ENCODE results near the gene CD4. TPM values are rescaled to one million over a fixed set of nuclear protein-coding genes. Genes with fewer than 3 reads are reported as not detected.

Gene CD4
- total RNA-seq, 2 experiments from 2014 or later = 219 to 227 TPM

DNA sequence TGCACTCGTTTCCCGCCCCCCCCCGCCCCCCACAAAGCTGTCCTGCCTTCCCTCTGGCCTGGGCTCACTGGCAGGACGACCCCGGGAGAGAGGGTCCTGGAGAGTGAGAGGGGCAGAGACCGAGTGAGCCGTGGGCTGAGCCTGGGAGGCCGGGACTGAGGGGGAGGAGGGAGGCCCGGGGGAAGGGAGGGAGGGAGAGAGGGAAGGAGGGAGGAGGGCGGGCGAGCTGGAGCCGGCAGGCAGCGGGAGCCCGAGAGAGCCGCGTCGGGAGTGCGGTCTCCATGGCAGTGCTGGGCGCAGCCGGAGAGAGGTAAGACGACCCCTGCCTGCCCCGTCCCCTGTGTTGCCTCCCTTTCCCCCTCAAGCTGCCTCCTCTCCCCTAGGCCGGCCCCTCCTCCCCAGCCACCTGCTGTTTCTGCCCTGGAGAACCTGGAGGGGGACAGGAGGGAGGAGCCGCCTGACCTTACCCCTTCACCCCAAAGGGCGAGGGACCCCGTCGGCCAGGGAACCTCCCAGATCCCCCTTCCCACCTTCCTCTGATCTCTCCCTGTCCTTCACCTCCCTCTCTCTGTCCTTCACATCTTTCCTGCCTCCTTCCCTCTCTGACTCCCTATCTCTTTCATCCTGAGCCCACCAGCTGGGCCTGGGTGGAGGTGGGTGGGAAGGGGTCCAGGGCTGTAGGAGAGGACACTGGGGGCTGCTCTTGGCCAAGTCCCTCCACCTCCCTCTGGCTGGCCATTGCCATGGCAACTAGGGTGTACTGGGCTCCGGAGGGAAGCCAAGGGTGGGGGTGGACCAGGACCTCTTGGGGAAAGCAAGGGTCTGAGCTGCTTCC, 32.5 kb downstream of the CD4 start, which contains the start of gene GPR162:
GPR162 (plus strand) TSS at position 231 of the 835 bp plus-strand sequence. CDS start 2,078 bp downstream, outside the sequence.
- peak within 1 kb of the TSS; percentile 60 for H3K27ac Mint-ChIP-seq
- no peaks in the 10 kb centered on the region for H3K9me3 Mint-ChIP-seq
- H3K4me3 Mint-ChIP-seq = peak within 1 kb of the TSS; percentile 50
- H3K36me3 Mint-ChIP-seq (ENCODE audit: low read depth) = peaks cover 28% of the 10 kb centered on the region
- ChIA-PET POLR2A (no interaction called here), CTCF (interaction anchor here (1.2 to 2.2 kb wide), 7 partner anchors 10 to 126 kb away, joined by 3 to 10 read pairs (median 5); partner anchors contain the start of genes MLF2 and USP5)
- DNase-seq = no peak
- peaks cover 36% of the 10 kb centered on the region for H3K27me3 Mint-ChIP-seq
- H3K4me1 Mint-ChIP-seq = peaks cover 19% of the 10 kb centered on the region

- CTCF ChIA-PET = interaction anchor here (1.2 to 1.6 kb wide), 4 partner anchors 11 to 127 kb away, joined by 3 read pairs; no protein-coding TSS in a partner anchor
- H3K36me3 Mint-ChIP-seq (ENCODE audit: low read depth) = peaks cover 24% of the 10 kb centered on the region
- no peak overlapping the region for H3K4me3 Mint-ChIP-seq
- H3K9me3 Mint-ChIP-seq = no peaks in the 10 kb centered on the region
- peak overlapping the region; percentile 41 for H3K27ac Mint-ChIP-seq
- POLR2A ChIA-PET = no interaction called here
- peaks cover 41% of the 10 kb centered on the region for H3K27me3 Mint-ChIP-seq
- no peak for DNase-seq
- peaks cover 23% of the 10 kb centered on the region for H3K4me1 Mint-ChIP-seq
Observed at GRCh38 chr12:6822426-6823135, 33.3 kb downstream of the CD4 start.

DNA sequence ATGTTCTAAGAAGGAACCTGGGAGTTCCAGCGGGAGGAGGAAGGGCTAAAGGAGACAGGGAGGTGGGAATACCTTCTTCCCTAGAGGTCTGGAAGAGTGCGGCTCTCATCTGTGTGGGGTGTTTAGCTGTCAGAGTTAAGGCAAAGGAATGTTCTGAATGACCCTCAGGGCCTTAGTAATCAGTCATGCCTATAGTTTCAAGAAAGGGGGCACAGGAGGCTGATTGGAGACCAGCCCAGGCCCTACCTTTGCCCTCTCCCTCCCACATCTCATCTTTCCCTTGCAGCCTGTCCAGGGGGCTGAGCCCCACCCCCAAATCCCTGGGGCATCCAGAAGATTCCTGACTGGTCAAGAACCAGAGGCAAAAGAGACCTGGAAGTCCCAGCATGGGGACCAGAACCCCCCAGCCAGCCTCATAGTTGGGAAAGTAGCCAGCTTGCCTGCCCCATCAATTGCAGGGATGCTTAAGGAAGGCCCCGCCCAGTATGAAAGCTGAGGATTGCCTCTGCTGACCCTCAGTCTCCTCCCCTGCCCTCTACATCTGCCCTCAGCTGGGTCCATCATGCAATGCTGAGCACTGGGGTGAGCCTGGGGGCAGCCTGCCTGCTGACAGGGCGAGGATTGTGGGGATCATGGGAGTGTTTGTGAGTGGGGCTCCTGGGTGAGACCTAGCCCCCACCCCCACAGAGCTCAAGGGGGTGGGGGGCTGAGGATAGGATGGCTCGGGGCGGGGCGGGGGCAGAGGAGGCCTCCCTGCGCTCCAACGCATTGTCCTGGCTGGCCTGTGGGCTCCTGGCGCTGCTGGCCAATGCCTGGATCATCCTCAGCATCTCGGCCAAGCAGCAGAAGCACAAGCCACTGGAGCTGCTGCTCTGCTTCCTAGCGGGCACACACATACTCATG, 34.1 kb downstream of the CD4 start:
- Mint-ChIP-seq H3K27me3 (peaks cover 44% of the 10 kb centered on the region), H3K36me3 (ENCODE audit: low read depth) (peaks cover 16% of the 10 kb centered on the region), H3K27ac (no peak overlapping the region), H3K9me3 (no peaks in the 10 kb centered on the region), H3K4me3 (no peak overlapping the region), H3K4me1 (peaks cover 26% of the 10 kb centered on the region)
- DNase-seq = no peak
- ChIA-PET CTCF (interaction anchor here (1.1 to 4.2 kb wide), 7 partner anchors 10 to 117 kb away, joined by 3 to 28 read pairs (median 3); partner anchors contain the start of gene MLF2), POLR2A (no interaction called here)

GRCh38 chr12:6824085-6824775, 34.9 kb downstream of the CD4 start:
- DNase-seq = no peak
- Mint-ChIP-seq H3K9me3 (no peaks in the 10 kb centered on the region), H3K4me3 (no peak overlapping the region), H3K27ac (no peak overlapping the region), H3K36me3 (ENCODE audit: low read depth) (peaks cover 10% of the 10 kb centered on the region), H3K27me3 (peaks cover 49% of the 10 kb centered on the region), H3K4me1 (peaks cover 31% of the 10 kb centered on the region)
- ChIA-PET CTCF (interaction anchor here (0.5 to 4.2 kb wide), 17 partner anchors 8 to 257 kb away, joined by 3 to 28 read pairs (median 4); partner anchors contain the start of genes COPS7A, MLF2 and SPSB2), POLR2A (no interaction called here)

DNA sequence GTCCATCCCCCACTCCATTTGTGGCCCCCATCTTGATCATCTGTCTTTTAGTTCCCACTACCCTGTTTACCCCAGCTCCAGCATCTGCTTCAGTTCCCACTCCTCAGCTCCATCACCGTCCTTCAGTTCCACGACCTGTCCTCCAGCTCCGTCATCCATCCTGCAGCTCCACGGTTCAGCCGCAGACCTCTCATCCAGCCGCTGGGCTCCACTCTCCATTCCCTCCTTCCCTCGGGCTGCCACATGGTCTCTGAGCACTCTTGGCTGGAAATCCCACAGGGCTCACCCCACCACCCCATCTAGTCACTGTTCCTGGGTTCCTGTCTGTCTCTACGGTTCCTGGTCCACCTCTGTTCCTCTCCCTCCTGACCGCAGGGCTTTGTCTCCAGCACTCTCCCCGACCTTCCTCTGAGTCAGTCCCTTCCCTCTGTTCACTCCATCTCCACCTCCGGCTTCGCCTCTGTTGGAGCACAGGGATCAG, 35.6 kb downstream of the CD4 start:
- Mint-ChIP-seq H3K36me3 (ENCODE audit: low read depth) (peaks cover 3% of the 10 kb centered on the region), H3K4me1 (peaks cover 31% of the 10 kb centered on the region), H3K4me3 (no peak overlapping the region), H3K27me3 (peaks cover 57% of the 10 kb centered on the region), H3K9me3 (no peaks in the 10 kb centered on the region), H3K27ac (no peak overlapping the region)
- CTCF ChIA-PET = interaction anchor here (1.0 to 4.2 kb wide), 19 partner anchors 8 to 258 kb away, joined by 3 to 28 read pairs (median 4); partner anchors contain the start of genes COPS7A, MLF2, PTPN6 and SPSB2
- POLR2A ChIA-PET = no interaction called here
- DNase-seq = no peak

DNA sequence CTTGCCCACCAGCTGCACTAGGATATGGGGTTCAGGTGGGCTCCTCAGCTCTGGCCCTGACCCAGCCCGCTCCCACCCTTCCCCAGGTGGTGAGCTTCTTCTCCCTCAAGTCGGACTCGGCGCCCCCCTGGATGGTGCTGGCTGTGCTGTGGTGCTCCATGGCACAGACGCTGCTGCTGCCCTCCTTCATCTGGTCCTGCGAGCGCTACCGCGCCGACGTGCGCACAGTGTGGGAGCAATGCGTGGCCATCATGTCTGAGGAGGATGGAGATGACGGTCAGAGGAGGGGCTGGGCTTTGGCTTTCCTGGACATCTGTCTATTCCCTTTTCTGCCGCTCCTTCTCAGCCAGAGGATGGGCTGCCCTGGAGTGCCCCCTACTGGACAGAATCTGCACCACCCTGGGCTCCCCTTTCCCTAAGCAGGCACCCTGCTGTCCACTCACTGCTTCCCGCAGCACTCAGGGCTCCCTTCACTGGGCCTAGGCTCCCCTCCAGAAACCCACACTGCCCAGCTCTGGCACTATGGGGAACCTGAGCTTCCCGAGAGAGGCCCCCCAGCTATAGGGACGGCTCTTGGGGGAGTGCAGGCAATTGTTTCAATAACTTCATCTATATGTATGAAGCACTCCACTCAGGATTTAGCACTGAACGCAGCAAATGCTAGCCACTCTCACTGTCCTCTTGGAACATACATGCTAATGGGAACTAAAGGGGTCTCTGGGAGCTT, 36.2 kb downstream of the CD4 start:
- peak overlapping the region; percentile 1 for H3K27ac Mint-ChIP-seq
- no peaks in the 10 kb centered on the region for H3K9me3 Mint-ChIP-seq
- H3K36me3 Mint-ChIP-seq (ENCODE audit: low read depth) = peaks cover under 1% of the 10 kb centered on the region
- H3K4me3 Mint-ChIP-seq = no peak overlapping the region
- peaks cover 29% of the 10 kb centered on the region for H3K4me1 Mint-ChIP-seq
- peaks cover 61% of the 10 kb centered on the region for H3K27me3 Mint-ChIP-seq
- CTCF ChIA-PET = interaction anchor here (1.0 to 4.2 kb wide), 21 partner anchors 8 to 259 kb away, joined by 3 to 28 read pairs (median 4); partner anchors contain the start of genes CDCA3, COPS7A, MLF2 and PTPN6
- DNase-seq = peak; percentile 83
- POLR2A ChIA-PET = no interaction called here

GRCh38 chr12:6826125-6826733, 36.9 kb downstream of the CD4 start:
- DNase-seq = no peak
- H3K36me3 Mint-ChIP-seq (ENCODE audit: low read depth) = no peaks in the 10 kb centered on the region
- CTCF ChIA-PET = interaction anchor here (0.5 to 4.2 kb wide), 13 partner anchors 8 to 214 kb away, joined by 3 to 28 read pairs (median 4); partner anchors contain the start of genes CDCA3, MLF2 and PTPN6
- no peak overlapping the region for H3K27ac Mint-ChIP-seq
- H3K4me1 Mint-ChIP-seq = peaks cover 22% of the 10 kb centered on the region
- peaks cover 68% of the 10 kb centered on the region for H3K27me3 Mint-ChIP-seq
- H3K4me3 Mint-ChIP-seq = no peak overlapping the region
- POLR2A ChIA-PET = no interaction called here
- H3K9me3 Mint-ChIP-seq = no peaks in the 10 kb centered on the region

DNA sequence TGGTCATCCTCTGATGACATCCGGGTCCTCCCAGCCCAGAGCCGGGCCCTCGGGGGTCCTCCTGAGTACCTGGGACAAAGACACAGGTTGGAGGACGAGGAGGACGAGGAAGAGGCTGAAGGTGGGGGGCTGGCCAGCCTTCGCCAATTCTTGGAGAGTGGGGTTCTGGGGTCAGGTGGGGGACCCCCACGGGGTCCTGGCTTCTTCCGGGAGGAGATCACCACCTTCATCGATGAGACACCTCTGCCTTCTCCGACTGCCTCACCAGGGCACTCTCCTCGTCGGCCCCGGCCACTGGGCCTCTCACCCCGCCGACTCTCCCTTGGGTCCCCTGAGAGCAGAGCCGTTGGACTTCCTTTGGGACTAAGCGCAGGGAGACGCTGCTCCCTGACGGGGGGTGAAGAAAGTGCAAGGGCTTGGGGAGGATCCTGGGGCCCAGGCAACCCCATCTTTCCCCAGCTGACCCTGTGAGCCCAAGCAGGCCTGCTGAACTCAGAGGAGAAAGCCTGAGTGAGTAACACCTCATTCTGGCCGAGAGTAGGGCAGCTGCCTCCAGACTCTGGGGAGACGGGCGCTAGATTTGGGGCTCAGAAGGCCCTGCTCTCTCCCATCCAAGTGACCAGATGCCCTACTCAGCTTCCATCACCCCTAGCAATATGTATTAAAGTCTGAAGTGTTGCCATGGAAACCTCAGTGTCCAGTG, 37.6 kb downstream of the CD4 start:
- Mint-ChIP-seq H3K27ac (no peak overlapping the region), H3K4me1 (peaks cover 20% of the 10 kb centered on the region), H3K4me3 (peak overlapping the region; percentile 23), H3K9me3 (no peaks in the 10 kb centered on the region), H3K36me3 (ENCODE audit: low read depth) (no peaks in the 10 kb centered on the region), H3K27me3 (peaks cover 73% of the 10 kb centered on the region)
- ChIA-PET CTCF (interaction anchor here (0.5 to 4.2 kb wide), 4 partner anchors 35 to 214 kb away, joined by 3 to 28 read pairs (median 8); partner anchors contain the start of gene MLF2), POLR2A (no interaction called here)
- no peak for DNase-seq

DNA sequence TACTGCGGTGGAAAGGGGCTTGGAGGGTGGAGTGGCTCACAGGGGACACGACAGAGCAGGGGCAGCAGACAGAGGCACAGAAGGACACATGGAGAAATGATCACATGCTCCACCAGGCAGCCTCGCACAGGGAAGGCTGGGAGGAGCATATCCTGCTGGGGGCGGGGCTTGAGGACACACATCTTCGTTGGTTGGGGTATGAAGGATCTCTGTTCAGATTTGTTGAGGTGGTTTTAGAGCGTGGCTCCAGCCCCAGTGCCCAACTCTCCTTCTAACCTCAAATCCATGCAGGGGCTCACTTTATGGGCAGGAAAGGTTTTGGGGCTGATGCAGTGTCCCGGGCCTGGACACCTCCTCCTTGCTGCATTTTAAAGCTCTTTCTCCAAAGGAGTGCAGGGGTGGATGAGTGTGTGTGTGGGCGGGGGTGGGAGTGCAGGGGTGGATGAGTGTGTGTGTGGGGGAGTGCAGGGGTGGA, 38.1 kb downstream of the CD4 start:
- peaks cover 16% of the 10 kb centered on the region for H3K4me1 Mint-ChIP-seq
- POLR2A ChIA-PET = no interaction called here
- no peaks in the 10 kb centered on the region for H3K9me3 Mint-ChIP-seq
- peak overlapping the region; percentile 23 for H3K4me3 Mint-ChIP-seq
- peak; percentile 50 for DNase-seq
- CTCF ChIA-PET = interaction anchor here (1.0 to 2.2 kb wide), 4 partner anchors 14 to 38 kb away, joined by 3 to 8 read pairs (median 6); partner anchors contain the start of genes CD4, CDCA3, GNB3 and USP5
- H3K36me3 Mint-ChIP-seq (ENCODE audit: low read depth) = no peaks in the 10 kb centered on the region
- peaks cover 67% of the 10 kb centered on the region for H3K27me3 Mint-ChIP-seq
- H3K27ac Mint-ChIP-seq = no peak overlapping the region
